ENCODE measurements around the gene PTPRN2.

Gene PTPRN2

DNA sequence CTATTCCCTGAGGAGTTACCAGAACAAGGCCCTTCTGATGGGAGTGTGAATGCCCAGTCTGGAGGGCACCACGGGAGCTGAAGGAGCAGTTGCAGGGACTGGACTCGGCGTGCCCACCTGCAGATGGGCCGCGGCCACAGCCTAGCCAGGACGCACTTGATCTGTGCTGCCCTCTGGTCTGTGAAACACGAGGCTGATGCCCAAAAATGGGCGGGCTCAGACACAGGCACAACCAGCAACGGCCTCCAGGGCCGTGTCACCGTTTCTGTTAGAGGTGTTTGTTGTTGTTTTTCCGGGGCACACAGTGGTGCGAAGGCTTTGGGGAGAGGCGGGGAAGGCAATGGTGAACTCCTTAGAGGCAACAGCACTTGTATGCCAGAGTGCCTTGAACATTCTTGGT, 1015.0 kb downstream of the PTPRN2 start:
- ChIA-PET POLR2A (no interaction called here), CTCF (no interaction called here)
- TF ChIP-seq HDGF (IDR thresholded peaks at IDR 0.05; ENCODE audit: borderline replicate concordance): no peak
- TF ChIP-seq, protein P1, sequence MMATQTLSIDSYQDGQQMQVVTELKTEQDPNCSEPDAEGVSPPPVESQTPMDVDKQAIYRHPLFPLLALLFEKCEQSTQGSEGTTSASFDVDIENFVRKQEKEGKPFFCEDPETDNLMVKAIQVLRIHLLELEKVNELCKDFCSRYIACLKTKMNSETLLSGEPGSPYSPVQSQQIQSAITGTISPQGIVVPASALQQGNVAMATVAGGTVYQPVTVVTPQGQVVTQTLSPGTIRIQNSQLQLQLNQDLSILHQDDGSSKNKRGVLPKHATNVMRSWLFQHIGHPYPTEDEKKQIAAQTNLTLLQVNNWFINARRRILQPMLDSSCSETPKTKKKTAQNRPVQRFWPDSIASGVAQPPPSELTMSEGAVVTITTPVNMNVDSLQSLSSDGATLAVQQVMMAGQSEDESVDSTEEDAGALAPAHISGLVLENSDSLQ (IDR thresholded peaks at IDR 0.05): no peak
- TF ChIP-seq FOXM1 (IDR thresholded peaks at IDR 0.05; ENCODE audit: borderline replicate concordance): no peak
- TF ChIP-seq SUZ12 (IDR thresholded peaks at IDR 0.05): no peak
- TF ChIP-seq NFRKB (IDR thresholded peaks at IDR 0.05): no peak
- no peak for TF ChIP-seq CTBP1 (IDR thresholded peaks at IDR 0.05; ENCODE audit: borderline replicate concordance)
- no peak for TF ChIP-seq ELF4 (IDR thresholded peaks at IDR 0.05)
- TF ChIP-seq FOXK2 (IDR thresholded peaks at IDR 0.05): no peak
- TF ChIP-seq FOXA1 (IDR thresholded peaks at IDR 0.05): no peak
- no peak for TF ChIP-seq ZNF384 (IDR thresholded peaks at IDR 0.05)
- no peak for TF ChIP-seq L3MBTL2 (conservative IDR thresholded peaks at IDR 0.05)
- no peak for TF ChIP-seq BHLHE40 (IDR thresholded peaks at IDR 0.05; ENCODE audit: borderline replicate concordance)
- no peak for TF ChIP-seq LEF1 (IDR thresholded peaks at IDR 0.05; ENCODE audit: borderline replicate concordance)
- TF ChIP-seq TARDBP (IDR thresholded peaks at IDR 0.05): no peak
- DNase-seq (ENCODE audit: extremely low spot score): no peak

DNA sequence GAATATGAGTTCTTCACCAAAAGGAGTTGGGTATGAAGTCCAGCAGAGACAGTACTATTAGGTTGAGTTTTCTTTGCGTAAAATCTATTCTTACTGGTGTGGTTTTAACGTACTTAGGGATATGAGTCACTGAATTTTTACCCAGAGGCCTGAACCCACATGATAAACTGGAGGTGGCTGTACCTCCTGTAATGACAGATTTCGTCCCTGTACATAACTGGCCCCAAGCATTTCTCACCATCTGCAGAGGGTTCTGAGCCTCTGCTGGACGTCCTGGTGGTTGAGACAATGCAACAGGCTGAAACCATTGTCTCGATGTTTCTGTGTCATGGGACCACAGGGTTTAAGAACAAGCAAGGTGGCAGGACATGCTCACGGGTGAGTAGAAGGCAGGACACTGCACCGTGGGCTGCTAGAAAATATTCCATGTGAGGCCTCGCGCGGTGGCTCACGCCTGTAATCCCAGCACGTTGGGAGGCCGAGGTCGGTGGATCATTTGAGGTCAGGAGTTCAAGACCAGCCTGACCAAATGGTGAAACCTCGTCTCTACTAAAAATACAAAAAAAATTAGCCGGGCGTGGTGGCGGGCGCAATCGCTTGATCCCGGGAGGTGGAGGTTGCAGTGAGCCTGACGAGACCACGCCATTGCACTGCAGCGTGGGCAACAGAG, 1017.0 kb downstream of the PTPRN2 start:
- TF ChIP-seq FOXA1 (IDR thresholded peaks at IDR 0.05) (no peak), FOXK2 (IDR thresholded peaks at IDR 0.05) (no peak), LEF1 (IDR thresholded peaks at IDR 0.05; ENCODE audit: borderline replicate concordance) (no peak), TARDBP (IDR thresholded peaks at IDR 0.05) (no peak), SUZ12 (IDR thresholded peaks at IDR 0.05) (no peak), ELF4 (IDR thresholded peaks at IDR 0.05) (no peak)
- POLR2A ChIA-PET: no interaction called here
- CTCF ChIA-PET: no interaction called here
- no peak for DNase-seq (ENCODE audit: extremely low spot score)

DNA sequence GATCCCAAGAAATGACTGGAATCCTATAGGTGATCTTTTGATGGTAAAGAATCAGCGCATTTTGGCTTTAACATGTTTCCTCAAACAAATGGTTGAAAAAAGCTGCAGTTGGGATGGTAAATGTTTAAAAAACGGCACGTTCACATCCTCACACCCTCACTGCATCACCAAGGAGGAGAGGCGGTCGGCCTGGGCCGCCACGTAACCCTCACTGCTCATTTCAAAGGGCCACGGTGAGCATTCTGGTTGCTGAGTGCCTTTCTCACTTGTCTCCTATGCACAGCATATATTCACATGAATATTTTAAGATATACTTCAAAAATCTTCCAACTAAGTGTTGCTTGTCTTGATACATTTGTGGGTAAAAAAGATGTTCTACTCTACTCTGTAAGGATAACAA, 1017.7 kb downstream of the PTPRN2 start:
- ChIA-PET POLR2A (no interaction called here), CTCF (no interaction called here)
- DNase-seq (ENCODE audit: extremely low spot score): no peak
- TF ChIP-seq L3MBTL2 (conservative IDR thresholded peaks at IDR 0.05) (no peak), FOXA1 (IDR thresholded peaks at IDR 0.05) (no peak), LEF1 (IDR thresholded peaks at IDR 0.05; ENCODE audit: borderline replicate concordance) (no peak), ARNT (IDR thresholded peaks at IDR 0.05) (no peak), NFRKB (IDR thresholded peaks at IDR 0.05) (no peak), TARDBP (IDR thresholded peaks at IDR 0.05) (no peak), HDGF (IDR thresholded peaks at IDR 0.05; ENCODE audit: borderline replicate concordance) (no peak), FOXM1 (IDR thresholded peaks at IDR 0.05; ENCODE audit: borderline replicate concordance) (no peak), SP1 (IDR thresholded peaks at IDR 0.05) (no peak), ZNF384 (IDR thresholded peaks at IDR 0.05) (no peak), FOXK2 (IDR thresholded peaks at IDR 0.05) (no peak), CTBP1 (IDR thresholded peaks at IDR 0.05; ENCODE audit: borderline replicate concordance) (no peak), SUZ12 (IDR thresholded peaks at IDR 0.05) (no peak), ELF4 (IDR thresholded peaks at IDR 0.05) (no peak), BHLHE40 (IDR thresholded peaks at IDR 0.05; ENCODE audit: borderline replicate concordance) (no peak)
- TF ChIP-seq, protein P1 (IDR thresholded peaks at IDR 0.05): no peak

DNA sequence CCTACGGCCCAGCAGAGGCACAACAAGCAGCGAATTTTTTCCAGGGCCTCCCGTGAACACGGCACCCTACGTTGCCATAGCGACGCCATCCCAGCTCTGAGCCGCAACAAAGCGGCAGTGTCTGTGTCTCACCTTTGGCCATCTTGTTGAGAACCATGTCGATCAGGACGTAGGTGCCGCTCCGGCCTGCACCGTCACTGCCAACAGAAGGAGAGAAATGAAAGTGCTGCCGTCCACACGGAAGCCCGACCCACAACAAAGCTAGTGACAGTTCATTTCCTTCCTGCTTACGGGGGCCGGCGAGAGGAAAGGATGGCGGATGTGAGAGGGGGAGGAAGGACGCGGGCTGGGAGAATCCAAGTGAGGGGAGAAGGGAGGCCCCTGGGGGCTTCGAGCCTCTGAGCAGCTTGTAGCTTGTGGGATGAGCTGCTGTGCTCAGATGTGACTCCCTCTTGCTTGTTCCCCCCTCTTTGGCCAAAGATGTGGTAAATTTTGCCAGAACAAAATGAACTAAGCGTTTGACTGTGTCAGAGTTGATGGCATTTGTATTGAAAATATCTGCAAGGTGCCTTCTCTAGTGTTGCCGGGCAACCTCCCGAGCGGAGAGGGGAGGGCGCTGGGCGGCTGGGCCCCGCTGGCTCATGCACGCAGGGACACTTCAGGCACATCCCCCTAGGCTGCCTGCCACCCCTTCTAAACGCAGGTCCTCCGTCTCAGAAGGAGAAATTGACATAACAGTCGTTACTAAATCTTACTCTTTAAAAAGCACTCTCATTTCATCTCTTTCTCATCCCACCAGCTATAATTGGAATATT, 1018.6 kb downstream of the PTPRN2 start:
- TF ChIP-seq SP1 (IDR thresholded peaks at IDR 0.05) (no peak), CTBP1 (IDR thresholded peaks at IDR 0.05; ENCODE audit: borderline replicate concordance) (no peak), ZNF384 (IDR thresholded peaks at IDR 0.05) (no peak), LEF1 (IDR thresholded peaks at IDR 0.05; ENCODE audit: borderline replicate concordance) (no peak), SUZ12 (IDR thresholded peaks at IDR 0.05) (no peak), BHLHE40 (IDR thresholded peaks at IDR 0.05; ENCODE audit: borderline replicate concordance) (no peak), HDGF (IDR thresholded peaks at IDR 0.05; ENCODE audit: borderline replicate concordance) (no peak), NFRKB (IDR thresholded peaks at IDR 0.05) (no peak), FOXA1 (IDR thresholded peaks at IDR 0.05) (no peak), ARNT (IDR thresholded peaks at IDR 0.05) (no peak), FOXK2 (IDR thresholded peaks at IDR 0.05) (no peak), TARDBP (IDR thresholded peaks at IDR 0.05) (no peak), ELF4 (IDR thresholded peaks at IDR 0.05) (no peak), FOXM1 (IDR thresholded peaks at IDR 0.05; ENCODE audit: borderline replicate concordance) (no peak), L3MBTL2 (conservative IDR thresholded peaks at IDR 0.05) (no peak)
- TF ChIP-seq, protein P1 (IDR thresholded peaks at IDR 0.05): no peak
- ChIA-PET CTCF (no interaction called here), POLR2A (no interaction called here)
- DNase-seq (ENCODE audit: extremely low spot score): no peak

DNA sequence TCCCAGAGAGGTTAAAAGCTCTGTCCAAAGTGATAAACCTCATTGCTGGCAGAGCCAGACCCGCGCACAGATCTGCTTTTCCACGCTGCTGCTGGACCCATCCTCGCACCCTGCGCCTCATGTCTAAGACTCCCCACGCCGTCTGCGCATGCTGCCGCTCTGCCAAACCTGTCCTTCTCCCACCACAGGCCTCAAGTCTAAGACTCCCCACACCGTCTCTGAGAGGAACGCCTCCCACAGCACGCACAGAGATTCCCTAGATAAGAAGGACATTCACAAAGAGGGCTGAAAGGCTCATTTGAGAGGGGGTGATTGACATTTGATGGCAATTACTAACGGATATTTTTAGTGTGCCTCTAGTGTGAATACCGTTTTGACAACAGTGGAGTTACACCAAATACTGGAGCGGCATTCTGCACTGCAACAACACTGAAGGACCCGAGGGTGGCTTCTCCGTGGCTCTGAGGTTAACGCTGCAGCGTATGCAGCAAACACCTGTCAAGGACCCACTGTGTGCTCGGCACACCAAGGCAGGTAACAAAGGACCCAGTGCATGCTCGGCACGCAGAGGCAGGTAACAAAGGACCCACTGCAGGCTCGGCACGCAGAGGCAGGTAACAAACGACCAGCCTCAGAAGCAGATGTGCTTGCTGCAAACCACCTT, 1019.4 kb downstream of the PTPRN2 start:
- no peak for TF ChIP-seq SP1 (IDR thresholded peaks at IDR 0.05)
- no peak for TF ChIP-seq FOXM1 (IDR thresholded peaks at IDR 0.05; ENCODE audit: borderline replicate concordance)
- TF ChIP-seq ARNT (IDR thresholded peaks at IDR 0.05): no peak
- TF ChIP-seq L3MBTL2 (conservative IDR thresholded peaks at IDR 0.05): no peak
- TF ChIP-seq, protein P1 (IDR thresholded peaks at IDR 0.05): no peak
- no peak for TF ChIP-seq FOXK2 (IDR thresholded peaks at IDR 0.05)
- no peak for TF ChIP-seq BHLHE40 (IDR thresholded peaks at IDR 0.05; ENCODE audit: borderline replicate concordance)
- TF ChIP-seq ELF4 (IDR thresholded peaks at IDR 0.05): no peak
- TF ChIP-seq FOXA1 (IDR thresholded peaks at IDR 0.05): no peak
- no peak for TF ChIP-seq LEF1 (IDR thresholded peaks at IDR 0.05; ENCODE audit: borderline replicate concordance)
- no peak for TF ChIP-seq SUZ12 (IDR thresholded peaks at IDR 0.05)
- TF ChIP-seq NFRKB (IDR thresholded peaks at IDR 0.05): no peak
- TF ChIP-seq ZNF384 (IDR thresholded peaks at IDR 0.05): no peak
- CTCF ChIA-PET: no interaction called here
- POLR2A ChIA-PET: no interaction called here
- no peak for DNase-seq (ENCODE audit: extremely low spot score)
